ENCODE measurements around the gene ORM2.
"Not testable (repeated sequence)": the region's sequence is repeated elsewhere in the genome, so short reads cannot be mapped to it uniquely, and the experiment has no call there.

Gene ORM2

GRCh38 chr9:114316605-114317230, 13.0 kb upstream of the ORM2 start:
- peak; percentile 27 for DNase-seq (ENCODE audit: low read depth, low spot score)
- TF ChIP-seq YY1 (IDR thresholded peaks at IDR 0.05; ENCODE audit: insufficient read depth, insufficient read length), result no peak
- TF ChIP-seq ZNF274 (IDR thresholded peaks at IDR 0.05; ENCODE audit: low read depth, low read length), result no peak
- no peak for TF ChIP-seq SUZ12 (IDR thresholded peaks at IDR 0.05; ENCODE audit: extremely low read depth, insufficient read depth, insufficient read length)
- H3K27me3 ChIP-seq (ENCODE audit: insufficient read depth, insufficient read length), result no peaks in the 10 kb centered on the region
- no peak overlapping the region for H3K4me3 ChIP-seq (ENCODE audit: insufficient read length, low read depth)
- H3K9me3 ChIP-seq (ENCODE audit: insufficient read depth, low read length), result no peaks in the 10 kb centered on the region
- no peak overlapping the region for H3K9ac ChIP-seq (ENCODE audit: insufficient read length, low read depth)
- peaks cover 8% of the 10 kb centered on the region for H3K36me3 ChIP-seq (ENCODE audit: insufficient read depth, insufficient read length, low read length)
- peaks cover 3% of the 10 kb centered on the region for H3K4me1 ChIP-seq (ENCODE audit: insufficient read depth, insufficient read length)

- no peak overlapping the region for H3K9ac ChIP-seq (ENCODE audit: insufficient read length, low read depth)
- TF ChIP-seq ZNF274 (IDR thresholded peaks at IDR 0.05; ENCODE audit: low read depth, low read length), result no peak
- no peak for TF ChIP-seq YY1 (IDR thresholded peaks at IDR 0.05; ENCODE audit: insufficient read depth, insufficient read length)
- TF ChIP-seq SUZ12 (IDR thresholded peaks at IDR 0.05; ENCODE audit: extremely low read depth, insufficient read depth, insufficient read length), result no peak
These were observed 11.9 kb upstream of the ORM2 start for GRCh38 chr9:114317665-114318357.

GRCh38 chr9:114318416-114318815, 11.3 kb upstream of the ORM2 start:
- no peaks in the 10 kb centered on the region for H3K27me3 ChIP-seq (ENCODE audit: insufficient read depth, insufficient read length)
- no peaks in the 10 kb centered on the region for H3K36me3 ChIP-seq (ENCODE audit: insufficient read depth, insufficient read length, low read length)
- H3K4me3 ChIP-seq (ENCODE audit: insufficient read length, low read depth), result no peak overlapping the region
- H3K9me3 ChIP-seq (ENCODE audit: insufficient read depth, low read length), result no peaks in the 10 kb centered on the region
- peaks cover 3% of the 10 kb centered on the region for H3K4me1 ChIP-seq (ENCODE audit: insufficient read depth, insufficient read length)
- H3K9ac ChIP-seq (ENCODE audit: insufficient read length, low read depth), result no peak overlapping the region
- TF ChIP-seq ZNF274 (IDR thresholded peaks at IDR 0.05; ENCODE audit: low read depth, low read length) (no peak), YY1 (IDR thresholded peaks at IDR 0.05; ENCODE audit: insufficient read depth, insufficient read length) (no peak), SUZ12 (IDR thresholded peaks at IDR 0.05; ENCODE audit: extremely low read depth, insufficient read depth, insufficient read length) (no peak)
- DNase-seq (ENCODE audit: low read depth, low spot score), result no peak

More at GRCh38 chr9:114317665-114318357, 11.9 kb upstream of the ORM2 start:
- Histone ChIP-seq H3K27me3 (ENCODE audit: insufficient read depth, insufficient read length) (no peaks in the 10 kb centered on the region), H3K4me3 (ENCODE audit: insufficient read length, low read depth) (no peak overlapping the region), H3K9me3 (ENCODE audit: insufficient read depth, low read length) (no peaks in the 10 kb centered on the region), H3K36me3 (ENCODE audit: insufficient read depth, insufficient read length, low read length) (peaks cover under 1% of the 10 kb centered on the region), H3K4me1 (ENCODE audit: insufficient read depth, insufficient read length) (peaks cover 3% of the 10 kb centered on the region)
- DNase-seq (ENCODE audit: low read depth, low spot score), result no peak

GRCh38 chr9:114319147-114319546, 10.5 kb upstream of the ORM2 start:
- H3K9ac ChIP-seq (ENCODE audit: insufficient read length, low read depth), result no peak overlapping the region
- no peak for DNase-seq (ENCODE audit: low read depth, low spot score)
- no peak overlapping the region for H3K4me3 ChIP-seq (ENCODE audit: insufficient read length, low read depth)
- H3K27me3 ChIP-seq (ENCODE audit: insufficient read depth, insufficient read length), result no peaks in the 10 kb centered on the region
- no peaks in the 10 kb centered on the region for H3K36me3 ChIP-seq (ENCODE audit: insufficient read depth, insufficient read length, low read length)
- peaks cover 3% of the 10 kb centered on the region for H3K4me1 ChIP-seq (ENCODE audit: insufficient read depth, insufficient read length)
- no peaks in the 10 kb centered on the region for H3K9me3 ChIP-seq (ENCODE audit: insufficient read depth, low read length)
- TF ChIP-seq ZNF274 (IDR thresholded peaks at IDR 0.05; ENCODE audit: low read depth, low read length) (no peak), YY1 (IDR thresholded peaks at IDR 0.05; ENCODE audit: insufficient read depth, insufficient read length) (no peak), SUZ12 (IDR thresholded peaks at IDR 0.05; ENCODE audit: extremely low read depth, insufficient read depth, insufficient read length) (no peak)

- DNase-seq (ENCODE audit: low read depth, low spot score); H3K4me3 ChIP-seq (ENCODE audit: insufficient read length, low read depth); H3K36me3 ChIP-seq (ENCODE audit: insufficient read depth, insufficient read length, low read length); H3K9ac ChIP-seq (ENCODE audit: insufficient read length, low read depth); H3K9me3 ChIP-seq (ENCODE audit: insufficient read depth, low read length); H3K4me1 ChIP-seq (ENCODE audit: insufficient read depth, insufficient read length); H3K27me3 ChIP-seq (ENCODE audit: insufficient read depth, insufficient read length): not testable (repeated sequence)
These were observed 9.0 kb upstream of the ORM2 start for GRCh38 chr9:114320710-114321109.

- H3K9ac ChIP-seq (ENCODE audit: insufficient read length, low read depth), result no peak overlapping the region
- no peak overlapping the region for H3K4me3 ChIP-seq (ENCODE audit: insufficient read length, low read depth)
- H3K9me3 ChIP-seq (ENCODE audit: insufficient read depth, low read length), result no peaks in the 10 kb centered on the region
- H3K36me3 ChIP-seq (ENCODE audit: insufficient read depth, insufficient read length, low read length), result no peaks in the 10 kb centered on the region
- TF ChIP-seq YY1 (IDR thresholded peaks at IDR 0.05; ENCODE audit: insufficient read depth, insufficient read length) (no peak), ZNF274 (IDR thresholded peaks at IDR 0.05; ENCODE audit: low read depth, low read length) (no peak), SUZ12 (IDR thresholded peaks at IDR 0.05; ENCODE audit: extremely low read depth, insufficient read depth, insufficient read length) (no peak)
- H3K4me1 ChIP-seq (ENCODE audit: insufficient read depth, insufficient read length), result peaks cover 2% of the 10 kb centered on the region
- DNase-seq (ENCODE audit: low read depth, low spot score), result no peak
- no peaks in the 10 kb centered on the region for H3K27me3 ChIP-seq (ENCODE audit: insufficient read depth, insufficient read length)
These were observed 7.9 kb upstream of the ORM2 start for GRCh38 chr9:114321759-114322158.

- DNase-seq (ENCODE audit: low read depth, low spot score); H3K27me3 ChIP-seq (ENCODE audit: insufficient read depth, insufficient read length); H3K4me3 ChIP-seq (ENCODE audit: insufficient read length, low read depth); H3K4me1 ChIP-seq (ENCODE audit: insufficient read depth, insufficient read length); H3K9ac ChIP-seq (ENCODE audit: insufficient read length, low read depth); H3K36me3 ChIP-seq (ENCODE audit: insufficient read depth, insufficient read length, low read length); H3K9me3 ChIP-seq (ENCODE audit: insufficient read depth, low read length): not testable (repeated sequence)
These were observed 7.4 kb upstream of the ORM2 start for GRCh38 chr9:114322160-114322818.

- H3K9ac ChIP-seq (ENCODE audit: insufficient read length, low read depth); DNase-seq (ENCODE audit: low read depth, low spot score); H3K4me1 ChIP-seq (ENCODE audit: insufficient read depth, insufficient read length); H3K36me3 ChIP-seq (ENCODE audit: insufficient read depth, insufficient read length, low read length); H3K4me3 ChIP-seq (ENCODE audit: insufficient read length, low read depth); H3K9me3 ChIP-seq (ENCODE audit: insufficient read depth, low read length); H3K27me3 ChIP-seq (ENCODE audit: insufficient read depth, insufficient read length): not testable (repeated sequence)
These were observed 6.7 kb upstream of the ORM2 start, which contains the start of gene ORM1 for GRCh38 chr9:114322831-114323531. Gene ORM1, plus strand, starts transcription at chr9:114323098. Its CDS starts 36 bp downstream, at chr9:114323134.

GRCh38 chr9:114323849-114324248, 5.8 kb upstream of the ORM2 start:
- not testable (repeated sequence) for H3K9me3 ChIP-seq (ENCODE audit: insufficient read depth, low read length); H3K27me3 ChIP-seq (ENCODE audit: insufficient read depth, insufficient read length); DNase-seq (ENCODE audit: low read depth, low spot score); H3K9ac ChIP-seq (ENCODE audit: insufficient read length, low read depth); H3K4me1 ChIP-seq (ENCODE audit: insufficient read depth, insufficient read length); H3K36me3 ChIP-seq (ENCODE audit: insufficient read depth, insufficient read length, low read length); H3K4me3 ChIP-seq (ENCODE audit: insufficient read length, low read depth)
